ELF-1 (cell line): ENCODE measurements around the gene MACROH2A2.
"Not testable (repeated sequence)": the region's sequence is repeated elsewhere in the genome, so short reads cannot be mapped to it uniquely, and the experiment has no call there.

ENCODE experiments used
- DNase-seq: peaks from one replicate; pipeline ENCODE4 v3.0.0-alpha.2; 2016; ENCODE audit warnings: low read depth, low spot score

The MACROH2A2 gene

DNA sequence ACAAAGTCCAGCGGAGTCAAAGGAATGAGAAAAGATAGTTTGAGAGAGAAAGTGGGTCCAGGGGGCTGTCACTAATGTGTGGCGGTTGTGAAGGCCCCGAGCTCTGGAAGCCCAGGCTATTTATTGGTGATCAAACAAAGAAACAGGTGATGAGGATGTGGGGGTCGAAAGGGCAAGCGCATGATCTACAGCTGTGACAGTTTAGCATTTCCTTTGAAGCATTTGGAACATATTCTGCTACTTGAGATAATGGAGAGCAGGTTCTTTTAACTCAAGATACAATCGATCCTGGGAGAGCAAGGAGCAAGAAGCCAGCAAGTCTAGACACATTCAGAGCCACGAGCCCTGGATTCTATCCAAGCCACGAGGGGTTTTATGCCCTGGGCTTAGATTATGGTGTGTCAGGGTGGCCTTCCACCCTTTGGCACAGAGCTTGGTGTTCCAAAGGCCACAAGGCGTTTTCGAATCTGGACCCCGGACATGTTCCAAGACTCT, 48.5 kb downstream of the MACROH2A2 start:
- not testable (repeated sequence) for DNase-seq

GRCh38 chr10:70101668-70102067, 49.0 kb downstream of the MACROH2A2 start:
- DNase-seq = no peak

DNA sequence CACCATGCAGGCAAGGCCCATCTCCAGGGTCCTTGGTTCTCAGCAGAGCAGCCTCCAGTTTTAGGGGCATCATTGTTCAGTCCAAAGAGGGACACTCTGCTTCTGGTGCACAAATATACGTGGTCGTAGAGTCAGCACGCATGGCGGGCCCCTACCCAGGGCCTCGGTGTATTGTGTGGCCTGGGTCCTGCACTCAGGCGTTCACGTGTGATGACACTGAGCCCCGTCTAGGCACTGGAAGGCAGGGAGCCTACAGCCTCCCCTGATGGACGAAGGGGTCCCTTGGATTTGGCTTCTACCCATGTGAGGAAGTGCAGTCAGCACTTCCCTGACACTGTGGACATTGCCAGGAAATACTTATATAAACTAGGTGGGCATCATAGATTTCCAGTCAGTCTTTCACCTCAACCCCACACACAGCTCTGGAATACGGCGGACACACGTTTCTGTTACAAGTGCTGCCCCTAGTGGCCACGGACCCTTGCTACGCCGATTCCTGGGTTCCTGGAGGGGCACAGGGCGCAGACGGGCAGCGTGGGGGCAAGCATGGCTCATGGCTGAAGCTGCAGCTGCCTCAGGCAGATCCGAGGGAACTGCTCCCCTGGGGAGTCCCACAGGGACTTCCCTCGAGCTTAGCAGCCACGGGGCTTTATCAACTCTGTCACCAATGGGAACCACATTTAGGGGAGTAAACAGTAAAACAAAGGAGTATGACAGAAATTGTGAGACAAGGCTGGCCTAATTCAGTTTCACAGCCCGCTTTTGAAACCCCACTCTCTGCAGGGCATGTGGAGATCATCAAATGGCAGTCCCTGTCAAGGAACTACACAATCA, 54.5 kb downstream of the MACROH2A2 start:
- peak; percentile 69 for DNase-seq

DNA sequence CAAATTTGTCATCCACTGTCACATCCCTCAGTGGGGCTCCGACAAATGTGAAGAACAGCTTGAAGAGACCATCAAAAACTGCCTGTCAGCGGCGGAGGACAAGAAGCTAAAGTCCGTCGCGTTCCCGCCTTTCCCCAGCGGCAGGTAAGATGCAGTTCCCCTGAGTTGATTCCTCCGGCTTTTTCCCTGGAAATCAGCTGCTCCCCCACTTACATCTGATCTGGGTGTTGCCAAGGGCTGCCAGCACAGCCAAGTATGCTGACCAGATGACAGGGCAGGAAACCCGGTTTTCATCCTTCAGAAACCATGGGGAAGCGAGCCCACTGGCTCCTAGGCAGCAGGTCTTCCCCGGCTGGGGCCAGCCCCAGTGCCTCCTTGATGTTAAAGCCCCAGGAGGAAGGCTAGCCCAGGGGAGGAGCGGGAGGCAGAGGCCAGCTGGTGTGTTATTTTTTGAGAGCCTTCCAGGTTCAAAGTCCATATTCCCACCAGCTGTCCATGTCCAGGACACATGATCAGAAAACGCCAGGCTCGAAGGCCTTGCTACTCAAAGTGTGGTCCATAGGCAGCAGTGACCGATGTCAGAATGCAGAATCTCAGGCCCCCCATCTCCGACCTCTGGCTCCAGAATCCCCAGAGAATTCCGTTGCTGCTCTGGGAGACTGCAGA, 56.6 kb downstream of the MACROH2A2 start:
- no peak for DNase-seq

DNA sequence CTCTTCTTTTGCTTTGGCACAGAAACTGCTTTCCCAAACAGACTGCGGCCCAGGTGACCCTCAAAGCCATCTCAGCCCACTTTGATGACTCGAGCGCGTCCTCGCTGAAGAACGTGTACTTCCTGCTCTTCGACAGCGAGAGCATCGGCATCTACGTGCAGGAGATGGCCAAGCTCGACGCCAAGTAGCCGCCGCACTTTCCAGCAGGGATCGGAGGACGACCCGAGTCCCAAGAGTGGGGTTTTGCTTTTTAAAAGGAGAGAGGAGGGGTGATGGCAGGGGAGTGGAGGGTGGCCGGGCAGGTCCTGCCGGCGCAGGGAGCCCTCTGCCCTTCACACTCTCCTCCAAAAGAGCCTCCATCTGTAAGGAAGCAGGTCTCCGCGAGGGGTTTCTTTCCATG, 58.9 kb downstream of the MACROH2A2 start:
- DNase-seq = no peak

- no peak for DNase-seq
Measured at GRCh38 chr10:70112071-70112470, 59.4 kb downstream of the MACROH2A2 start.

GRCh38 chr10:70114902-70115301, 62.3 kb downstream of the MACROH2A2 start:
- peak; percentile 36 for DNase-seq

DNA sequence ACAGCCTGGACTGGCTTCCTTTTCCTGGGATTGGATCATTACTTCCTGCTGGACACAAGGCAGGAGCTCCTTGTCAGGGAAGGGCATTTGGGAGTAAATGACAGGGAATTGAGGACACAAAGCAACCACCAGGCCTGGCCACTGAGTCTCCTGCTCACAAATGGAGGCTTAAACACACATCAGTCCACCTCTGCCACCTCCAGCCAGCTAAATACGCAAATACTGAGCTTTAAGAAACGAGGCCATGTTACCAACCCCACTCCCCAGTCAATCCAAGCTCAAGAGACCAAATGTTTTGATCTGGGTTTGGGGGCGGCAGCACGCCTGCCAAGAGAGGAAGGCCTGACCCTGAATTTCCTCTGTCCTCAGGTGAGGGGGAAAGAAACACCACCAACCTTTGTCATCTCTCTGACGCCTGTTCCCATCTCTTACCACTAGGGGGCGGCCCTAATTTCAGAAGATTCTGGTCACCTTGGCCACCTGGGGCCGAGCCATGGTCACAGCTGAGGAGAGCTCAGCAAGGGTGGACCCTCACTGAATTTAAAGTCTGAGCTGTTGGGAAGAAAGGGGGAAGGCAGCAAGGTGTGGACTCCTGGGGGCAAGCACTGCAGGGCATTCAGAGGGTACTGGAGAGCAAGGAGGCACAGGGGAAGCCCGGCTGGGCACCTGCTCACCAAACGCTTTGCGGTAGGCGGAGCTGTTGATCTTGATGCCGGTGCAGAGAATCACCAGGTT, 63.5 kb downstream of the MACROH2A2 start:
- DNase-seq = peak; percentile 72

- no peak for DNase-seq
Measured at GRCh38 chr10:70117646-70118045, 65.0 kb downstream of the MACROH2A2 start.

GRCh38 chr10:70118196-70118595, 65.5 kb downstream of the MACROH2A2 start:
- no peak for DNase-seq

DNA sequence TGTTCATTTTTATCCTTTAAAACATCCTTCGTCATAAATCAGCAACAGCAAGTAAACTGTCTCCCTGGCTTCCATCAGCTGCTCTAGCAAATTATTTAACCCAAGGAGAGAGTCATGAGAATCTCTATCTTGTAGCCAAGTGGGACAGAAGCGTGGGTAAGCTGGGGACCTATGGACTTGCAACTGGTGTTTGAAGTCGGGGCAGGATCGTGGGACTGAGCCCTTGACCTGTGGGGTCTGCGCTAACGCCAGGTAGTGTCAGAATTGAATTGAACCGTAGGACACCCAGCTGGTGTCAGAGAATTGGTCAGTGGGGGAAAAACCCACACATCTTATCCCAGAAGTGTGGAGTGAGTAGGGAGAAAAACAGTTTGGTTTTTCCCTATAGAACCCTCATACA, 66.6 kb downstream of the MACROH2A2 start:
- DNase-seq = no peak

DNA sequence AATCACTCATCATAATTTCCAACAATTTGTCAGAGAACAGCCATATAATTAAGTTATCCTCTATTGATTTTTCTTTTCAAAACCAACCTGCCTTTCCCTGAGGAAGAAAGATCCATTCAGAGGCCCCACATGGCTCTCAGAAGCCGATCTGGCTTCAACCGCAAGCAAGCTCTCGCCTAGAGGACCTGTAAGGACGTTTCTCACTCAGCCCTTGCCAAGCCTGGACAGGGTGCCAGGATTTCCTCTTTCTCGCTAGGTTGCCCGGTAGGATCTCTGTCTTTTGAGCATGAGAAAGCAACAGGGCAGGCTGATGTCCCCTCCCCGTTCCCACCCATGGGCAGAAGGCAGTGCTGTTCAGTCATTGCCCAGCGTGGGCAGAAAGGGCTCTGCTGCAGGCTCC, 67.0 kb downstream of the MACROH2A2 start:
- DNase-seq = no peak

- no peak for DNase-seq
Measured at GRCh38 chr10:70120417-70120816, 67.8 kb downstream of the MACROH2A2 start.

- no peak for DNase-seq
Measured at GRCh38 chr10:70121281-70121949, 68.8 kb downstream of the MACROH2A2 start.

GRCh38 chr10:70122742-70123141, 70.1 kb downstream of the MACROH2A2 start:
- DNase-seq = no peak

DNA sequence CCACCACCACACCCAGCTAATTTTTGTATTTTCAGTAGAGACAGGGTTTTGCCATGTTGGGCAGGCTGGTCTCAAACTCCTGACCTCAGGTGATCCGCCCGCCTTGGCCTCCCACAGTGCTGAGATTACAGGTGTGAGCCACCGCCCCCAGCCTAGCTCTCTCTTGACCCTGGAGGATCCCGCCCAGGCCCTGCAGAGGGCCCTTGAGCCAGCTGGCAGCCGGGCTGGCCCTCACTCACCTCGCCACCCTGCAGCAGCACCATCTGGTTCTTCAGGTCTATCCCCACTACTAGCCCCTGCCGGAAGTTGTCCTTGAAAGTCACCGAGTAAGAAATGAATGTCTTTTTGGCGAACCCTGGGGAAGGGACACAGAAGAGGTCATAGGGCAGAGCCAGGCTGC, 70.5 kb downstream of the MACROH2A2 start:
- DNase-seq = not testable (repeated sequence)

DNA sequence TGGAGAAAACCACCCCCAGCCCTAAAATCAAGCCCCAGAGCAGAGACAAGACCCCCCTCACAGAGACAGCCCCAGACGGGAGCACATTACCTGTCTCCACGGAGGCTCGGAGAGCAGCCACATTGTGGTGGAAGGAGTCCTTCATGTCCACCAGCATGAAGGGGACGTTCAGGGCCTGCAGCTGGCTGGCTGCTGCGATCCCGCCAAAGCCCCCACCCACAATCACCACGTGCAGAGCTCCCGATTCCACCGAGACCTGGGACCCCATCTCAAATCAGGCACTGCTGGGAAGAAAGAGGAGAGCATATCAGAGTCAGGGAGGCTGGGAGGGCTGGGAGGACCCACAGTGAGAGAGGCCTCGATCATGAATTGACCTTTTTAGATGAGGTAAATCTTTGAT, 71.2 kb downstream of the MACROH2A2 start:
- DNase-seq = no peak

DNA sequence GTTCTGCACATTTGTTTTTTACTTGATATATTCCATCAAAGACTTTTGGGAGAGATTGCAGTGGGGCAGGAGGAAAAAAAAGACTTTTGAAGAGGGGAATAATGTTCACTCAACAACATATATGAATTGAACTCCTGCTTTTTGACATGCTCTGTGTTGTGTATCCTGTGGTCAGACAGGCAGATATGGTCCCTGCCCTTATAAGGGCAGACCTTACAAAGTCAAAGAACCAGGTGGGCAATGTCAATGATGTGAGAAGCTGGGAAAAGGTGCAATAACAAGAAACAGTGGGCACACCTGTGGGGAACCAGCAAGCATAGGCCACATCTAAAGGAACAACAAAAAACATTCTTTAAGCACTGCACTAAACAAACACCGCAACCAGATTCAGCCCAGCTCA, 71.8 kb downstream of the MACROH2A2 start:
- DNase-seq = no peak

GRCh38 chr10:70124918-70125317, 72.3 kb downstream of the MACROH2A2 start:
- DNase-seq = no peak

DNA sequence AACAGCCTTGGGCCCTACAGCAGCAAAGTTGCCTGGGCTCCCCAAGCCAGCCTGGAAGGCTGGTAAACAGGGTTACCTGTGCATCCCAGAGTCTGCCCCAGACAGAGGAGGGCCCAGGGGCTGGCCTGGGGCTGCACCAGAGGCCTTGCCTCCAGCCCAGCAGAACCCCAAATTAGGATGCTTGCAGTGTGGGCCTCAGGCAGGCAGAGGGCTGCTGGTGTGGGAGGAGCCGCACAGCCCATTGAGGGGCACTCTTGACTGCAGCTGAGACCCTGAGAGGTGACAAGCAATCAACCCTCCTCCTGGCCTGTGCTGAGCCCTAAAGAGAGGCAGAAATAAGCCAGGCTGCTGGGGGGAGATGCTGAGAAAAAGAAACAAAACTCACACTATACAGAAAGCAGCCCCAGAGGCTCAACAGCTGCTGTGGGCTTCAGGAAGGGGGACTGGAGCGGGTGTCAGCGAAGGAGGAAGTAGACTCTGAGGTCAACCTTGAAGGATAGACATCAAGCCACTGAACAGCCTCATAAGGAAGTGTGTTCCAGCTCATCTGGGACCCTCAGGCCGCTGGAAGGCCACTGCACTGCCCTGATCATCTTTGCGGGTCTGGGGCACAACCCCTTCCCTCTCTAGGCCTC, 73.4 kb downstream of the MACROH2A2 start:
- DNase-seq = no peak

GRCh38 chr10:70126700-70127395, 74.2 kb downstream of the MACROH2A2 start:
- no peak for DNase-seq
